ENCODE measurements around the gene BRCA2. TPM values are rescaled to one million over a fixed set of nuclear protein-coding genes. Genes with fewer than 3 reads are reported as not detected.

The BRCA2 gene
- total RNA-seq, 1 donor from 2014 or later = 8.5 TPM

GRCh38 chr13:32383836-32384618, 68.7 kb downstream of the BRCA2 start:
- TF ChIP-seq CTCF (IDR thresholded peaks at IDR 0.05; ENCODE audit: unreplicated experiment) = no peak

GRCh38 chr13:32384702-32385101, 69.4 kb downstream of the BRCA2 start:
- DNase-seq (ENCODE audit: low spot score) = no peak
- Mint-ChIP-seq H3K27ac (ENCODE audit: unreplicated experiment) (no peak overlapping the region), H3K36me3 (ENCODE audit: low read depth, unreplicated experiment) (no peaks in the 10 kb centered on the region), H3K27me3 (ENCODE audit: unreplicated experiment) (peaks cover 1% of the 10 kb centered on the region), H3K4me1 (ENCODE audit: unreplicated experiment) (no peaks in the 10 kb centered on the region), H3K9me3 (ENCODE audit: unreplicated experiment) (no peaks in the 10 kb centered on the region), H3K4me3 (ENCODE audit: unreplicated experiment) (no peak overlapping the region)
- TF ChIP-seq CTCF (IDR thresholded peaks at IDR 0.05; ENCODE audit: unreplicated experiment) = no peak

More at GRCh38 chr13:32383836-32384618, 68.7 kb downstream of the BRCA2 start:
- no peak overlapping the region for H3K27ac Mint-ChIP-seq (ENCODE audit: unreplicated experiment)
- no peaks in the 10 kb centered on the region for H3K9me3 Mint-ChIP-seq (ENCODE audit: unreplicated experiment)
- H3K4me1 Mint-ChIP-seq (ENCODE audit: unreplicated experiment) = no peaks in the 10 kb centered on the region
- peaks cover 1% of the 10 kb centered on the region for H3K27me3 Mint-ChIP-seq (ENCODE audit: unreplicated experiment)
- no peak overlapping the region for H3K4me3 Mint-ChIP-seq (ENCODE audit: unreplicated experiment)
- no peak for DNase-seq (ENCODE audit: low spot score)
- H3K36me3 Mint-ChIP-seq (ENCODE audit: low read depth, unreplicated experiment) = no peaks in the 10 kb centered on the region

- DNase-seq (ENCODE audit: low spot score) = no peak
- no peak for TF ChIP-seq CTCF (IDR thresholded peaks at IDR 0.05; ENCODE audit: unreplicated experiment)
- Mint-ChIP-seq H3K27ac (ENCODE audit: unreplicated experiment) (no peak overlapping the region), H3K4me1 (ENCODE audit: unreplicated experiment) (no peaks in the 10 kb centered on the region), H3K36me3 (ENCODE audit: low read depth, unreplicated experiment) (no peaks in the 10 kb centered on the region), H3K9me3 (ENCODE audit: unreplicated experiment) (no peaks in the 10 kb centered on the region), H3K27me3 (ENCODE audit: unreplicated experiment) (peaks cover 1% of the 10 kb centered on the region), H3K4me3 (ENCODE audit: unreplicated experiment) (no peak overlapping the region)
Observed at GRCh38 chr13:32385410-32385809, 70.1 kb downstream of the BRCA2 start.

GRCh38 chr13:32390048-32390447, 74.7 kb downstream of the BRCA2 start:
- no peak overlapping the region for H3K4me3 Mint-ChIP-seq (ENCODE audit: unreplicated experiment)
- no peaks in the 10 kb centered on the region for H3K9me3 Mint-ChIP-seq (ENCODE audit: unreplicated experiment)
- H3K27ac Mint-ChIP-seq (ENCODE audit: unreplicated experiment) = no peak overlapping the region
- no peaks in the 10 kb centered on the region for H3K36me3 Mint-ChIP-seq (ENCODE audit: low read depth, unreplicated experiment)
- TF ChIP-seq CTCF (IDR thresholded peaks at IDR 0.05; ENCODE audit: unreplicated experiment) = no peak
- H3K27me3 Mint-ChIP-seq (ENCODE audit: unreplicated experiment) = no peaks in the 10 kb centered on the region
- no peaks in the 10 kb centered on the region for H3K4me1 Mint-ChIP-seq (ENCODE audit: unreplicated experiment)
- DNase-seq (ENCODE audit: low spot score) = no peak

GRCh38 chr13:32390484-32390883, 75.2 kb downstream of the BRCA2 start:
- no peak for DNase-seq (ENCODE audit: low spot score)
- H3K36me3 Mint-ChIP-seq (ENCODE audit: low read depth, unreplicated experiment) = no peaks in the 10 kb centered on the region
- H3K9me3 Mint-ChIP-seq (ENCODE audit: unreplicated experiment) = no peaks in the 10 kb centered on the region
- no peak for TF ChIP-seq CTCF (IDR thresholded peaks at IDR 0.05; ENCODE audit: unreplicated experiment)
- H3K27me3 Mint-ChIP-seq (ENCODE audit: unreplicated experiment) = no peaks in the 10 kb centered on the region
- no peak overlapping the region for H3K27ac Mint-ChIP-seq (ENCODE audit: unreplicated experiment)
- no peaks in the 10 kb centered on the region for H3K4me1 Mint-ChIP-seq (ENCODE audit: unreplicated experiment)
- H3K4me3 Mint-ChIP-seq (ENCODE audit: unreplicated experiment) = no peak overlapping the region

All from endothelial cell (in vitro differentiated cells).